Activated B cell treated with CpG ODN at 0.5 μM for 24 hours (primary cell): ENCODE measurements around the gene PHACTR1. TPM values are rescaled to one million over a fixed set of nuclear protein-coding genes. Genes with fewer than 3 reads are reported as not detected.

Experiments used
- ATAC-seq: fragments of 200-7000 bp; cut with Tn5 transposase; one replicate; pipeline ENCODE4 v1.10.0; 2021; ENCODE audit warnings: low read depth, mild to moderate bottlenecking, moderate library complexity
- CTCF ChIA-PET: fragments of 350-600 bp; sonication (Branson Sonifier 250); formaldehyde crosslinking; loops from one replicate; lab custom pipeline; 2021; ENCODE audit warnings: antibody characterized with exemption; lab: Charles Lee
- POLR2A ChIA-PET: fragments of 350-600 bp; sonication (Branson Sonifier 250); formaldehyde crosslinking; loops from one replicate; lab custom pipeline; 2021; ENCODE audit warnings: antibody characterized with exemption; lab: Charles Lee
- DNase-seq: peaks from one replicate; pipeline ENCODE4 v3.0.0; 2022
- H3K27ac Mint-ChIP-seq: one replicate; pipeline ENCODE4 v1.8.0; 2020; ENCODE audit warnings: mixed read lengths
- H3K27me3 Mint-ChIP-seq: one replicate; pipeline ENCODE4 v1.8.0; 2021; ENCODE audit warnings: mixed read lengths
- H3K36me3 Mint-ChIP-seq: one replicate; pipeline ENCODE4 v1.8.0; 2021; ENCODE audit warnings: low read depth, mixed read lengths
- H3K4me1 Mint-ChIP-seq: one replicate; pipeline ENCODE4 v1.8.0; 2021; ENCODE audit warnings: mixed read lengths
- H3K4me3 Mint-ChIP-seq: one replicate; pipeline ENCODE4 v1.8.0; 2020; ENCODE audit warnings: mild to moderate bottlenecking, mixed read lengths
- H3K9me3 Mint-ChIP-seq: one replicate; pipeline ENCODE4 v1.8.0; 2020; ENCODE audit warnings: mixed read lengths
- CTCF ChIP-seq: fragments of 200-600 bp; IDR thresholded peaks from one replicate; pipeline ENCODE4 v1.8.0; 2022; ENCODE audit warnings: antibody characterized with exemption, mild to moderate bottlenecking
- intact Hi-C: fragments of 100-400 bp; cut with micrococcal nuclease; formaldehyde crosslinking; loops from one replicate; pipeline ENCODE4 v1.15.1; 2024
- total RNA-seq: library from RNA; stranded (reverse); gene quantifications from 2 replicates; pipeline ENCODE4 v1.2.3, GENCODE V29; 2022

PHACTR1 gene
- total RNA-seq, 1 donor from 2014 or later: 115 TPM

GRCh38 chr6:13296536-13296997, 580.0 kb downstream of the PHACTR1 start:
- ChIA-PET POLR2A (interaction anchor here (1.3 to 4.7 kb wide), 4 partner anchors 10 to 59 kb away, joined by 3 to 56 read pairs (median 19); partner anchors contain the start of gene TBC1D7), CTCF (interaction anchor here (0.7 to 2.0 kb wide), 5 partner anchors 12 to 102 kb away, joined by 3 to 7 read pairs (median 4); partner anchors contain the start of gene TBC1D7)
- DNase-seq: no peak
- Mint-ChIP-seq H3K9me3 (no peaks in the 10 kb centered on the region), H3K27me3 (no peaks in the 10 kb centered on the region), H3K4me1 (peaks cover 71% of the 10 kb centered on the region), H3K36me3 (peaks cover 45% of the 10 kb centered on the region), H3K4me3 (peak overlapping the region; percentile 48), H3K27ac (peak overlapping the region; percentile 74)
- peak; percentile 11 for ATAC-seq
- TF ChIP-seq CTCF: no peak
- intact Hi-C loops: no loop called here

- Mint-ChIP-seq H3K36me3 (peaks cover 44% of the 10 kb centered on the region), H3K27ac (no peak overlapping the region), H3K27me3 (no peaks in the 10 kb centered on the region), H3K9me3 (no peaks in the 10 kb centered on the region), H3K4me3 (no peak overlapping the region), H3K4me1 (peaks cover 79% of the 10 kb centered on the region)
- POLR2A ChIA-PET: interaction anchor here (1.3 to 4.7 kb wide), 5 partner anchors 10 to 58 kb away, joined by 3 to 56 read pairs (median 17); partner anchors contain the start of gene TBC1D7
- CTCF ChIA-PET: interaction anchor here (1.1 to 2.8 kb wide), 4 partner anchors 12 to 102 kb away, joined by 5 to 7 read pairs (median 6); partner anchors contain the start of gene TBC1D7
- ATAC-seq: no peak
- no peak for TF ChIP-seq CTCF
- intact Hi-C loops: no loop called here
- no peak for DNase-seq
Observed at GRCh38 chr6:13297391-13297790, 580.8 kb downstream of the PHACTR1 start.

- H3K9me3 Mint-ChIP-seq: no peaks in the 10 kb centered on the region
- POLR2A ChIA-PET: interaction anchor here (1.1 to 4.7 kb wide), 6 partner anchors 11 to 276 kb away, joined by 3 to 56 read pairs (median 20); partner anchors contain the start of genes SIRT5 and TBC1D7
- ATAC-seq (no peak), DNase-seq (no peak)
- H3K4me1 Mint-ChIP-seq: peaks cover 90% of the 10 kb centered on the region
- no peaks in the 10 kb centered on the region for H3K27me3 Mint-ChIP-seq
- CTCF ChIA-PET: interaction anchor here (1.1 to 2.8 kb wide), 5 partner anchors 13 to 104 kb away, joined by 3 to 9 read pairs (median 6); partner anchors contain the start of gene TBC1D7
- H3K27ac Mint-ChIP-seq: peak overlapping the region; percentile 89
- no peak overlapping the region for H3K4me3 Mint-ChIP-seq
- TF ChIP-seq CTCF: no peak
- intact Hi-C loops: loop anchor here (2.0 kb wide), 1 partner anchor 70 kb away; no protein-coding TSS in a partner anchor
- H3K36me3 Mint-ChIP-seq: peaks cover 40% of the 10 kb centered on the region
Observed at GRCh38 chr6:13298446-13298845, 581.9 kb downstream of the PHACTR1 start.

- CTCF ChIA-PET: interaction anchor here (0.6 to 2.8 kb wide), 4 partner anchors 14 to 105 kb away, joined by 3 to 9 read pairs (median 4); no protein-coding TSS in a partner anchor
Observed at GRCh38 chr6:13299403-13299821, 582.8 kb downstream of the PHACTR1 start.

More at GRCh38 chr6:13299403-13299821, 582.8 kb downstream of the PHACTR1 start:
- TF ChIP-seq CTCF: no peak
- Mint-ChIP-seq H3K9me3 (no peaks in the 10 kb centered on the region), H3K27me3 (no peaks in the 10 kb centered on the region), H3K4me3 (peak overlapping the region; percentile 75), H3K27ac (peak overlapping the region; percentile 89), H3K36me3 (peaks cover 32% of the 10 kb centered on the region), H3K4me1 (peaks cover 99% of the 10 kb centered on the region)
- POLR2A ChIA-PET: interaction anchor here (1.8 to 4.7 kb wide), 5 partner anchors 12 to 275 kb away, joined by 8 to 56 read pairs (median 24); partner anchors contain the start of genes SIRT5 and TBC1D7
- DNase-seq (peak; percentile 60), ATAC-seq (peak; percentile 60)
- intact Hi-C loops: loop anchor here (1.0 to 2.0 kb wide), 5 partner anchors 13 to 71 kb away; partner anchors contain the start of gene TBC1D7
